ENCODE measurements around the gene MXRA8.
"Not testable (repeated sequence)": the region's sequence is repeated elsewhere in the genome, so short reads cannot be mapped to it uniquely, and the experiment has no call there.

Gene MXRA8

GRCh38 chr1:1391225-1391624, 32.9 kb upstream of the MXRA8 start:
- DNase-seq = no peak

GRCh38 chr1:1390675-1391074, 32.3 kb upstream of the MXRA8 start:
- no peak for DNase-seq

GRCh38 chr1:1388078-1388472, 29.7 kb upstream of the MXRA8 start:
- DNase-seq = no peak

- DNase-seq = no peak
Observed at GRCh38 chr1:1387098-1388077, 29.0 kb upstream of the MXRA8 start.

- no peak for DNase-seq
Observed at GRCh38 chr1:1385931-1386330, 27.6 kb upstream of the MXRA8 start.

GRCh38 chr1:1385339-1385738, 27.0 kb upstream of the MXRA8 start:
- not testable (repeated sequence) for DNase-seq

GRCh38 chr1:1381294-1381693, 22.9 kb upstream of the MXRA8 start:
- DNase-seq = no peak

GRCh38 chr1:1380860-1381259, 22.5 kb upstream of the MXRA8 start:
- no peak for DNase-seq

- DNase-seq = no peak
Observed at GRCh38 chr1:1377540-1378205, 19.3 kb upstream of the MXRA8 start.

GRCh38 chr1:1376551-1377226, 18.3 kb upstream of the MXRA8 start:
- DNase-seq = no peak

- peak; percentile 93 to 96 for DNase-seq
Observed at GRCh38 chr1:1374929-1375662, 16.7 kb upstream of the MXRA8 start, which contains the start of gene AURKAIP1. Gene AURKAIP1, minus strand, starts transcription at chr1:1375207. Its CDS starts 451 bp downstream, at chr1:1374756.

GRCh38 chr1:1374589-1374928, 16.2 kb upstream of the MXRA8 start:
- DNase-seq = peak in 1 of 2 experiments; percentile 28

GRCh38 chr1:1373815-1374588, 15.6 kb upstream of the MXRA8 start:
- DNase-seq = no peak

- no peak for DNase-seq
Observed at GRCh38 chr1:1373051-1373814, 14.9 kb upstream of the MXRA8 start.

- DNase-seq = peak; percentile 86 to 89
Observed at GRCh38 chr1:1371746-1372711, 13.7 kb upstream of the MXRA8 start.

GRCh38 chr1:1371364-1371745, 13.0 kb upstream of the MXRA8 start:
- DNase-seq = peak in 1 of 2 experiments; percentile 44

- no peak for DNase-seq
Observed at GRCh38 chr1:1370771-1371300, 12.5 kb upstream of the MXRA8 start.

- not testable (repeated sequence) for DNase-seq
Observed at GRCh38 chr1:1370094-1370493, 11.7 kb upstream of the MXRA8 start.

GRCh38 chr1:1367315-1367714, 9.0 kb upstream of the MXRA8 start:
- DNase-seq = no peak

- no peak for DNase-seq
Observed at GRCh38 chr1:1366699-1367066, 8.3 kb upstream of the MXRA8 start.

Measured in activated CD4-positive, alpha-beta T cell treated with anti-CD3 and anti-CD28 coated beads, Interleukin-2, amount 50 U/mL, for 48 hours (primary cell).